K562 (cell line): Measurements from ENCODE around the gene SDF4. TPM values are rescaled to one million over a fixed set of nuclear protein-coding genes. Genes with fewer than 3 reads are reported as not detected.
A peak's percentile ranks its signal among the peaks of the same experiment; 100 is the strongest.

Experiments used
- CUX1 ChIP-seq: fragments of 200-800 bp; sonication (Bioruptor generic); IDR thresholded peaks from 2 replicates; pipeline ENCODE4 v1.6.1; 2016; ENCODE audit warnings: missing genetic modification characterization, missing compliant biosample characterization
- KAT7 ChIP-seq: sonication (generic); formaldehyde crosslinking; IDR thresholded peaks from 2 replicates; pipeline ENCODE4 v1.8.0; 2022; ENCODE audit warnings: missing genetic modification reagents, mild to moderate bottlenecking, borderline replicate concordance
- MCM2 ChIP-seq: fragments of 450-650 bp; IDR thresholded peaks from 2 replicates; pipeline ENCODE4 v1.6.1; 2017; ENCODE audit warnings: low read depth, mild to moderate bottlenecking
- NCOA2 ChIP-seq, 2 experiments: fragments of 450-650 bp; IDR thresholded peaks; 2 replicates each; pipeline ENCODE4 v1.6.1; 2018; ENCODE audit warnings: mild to moderate bottlenecking in 2 of 2, moderate library complexity in 1 of 2; ENCODE audit not compliant: partially characterized antibody in 2 of 2
- RBM25 ChIP-seq: fragments of 200-400 bp; formaldehyde crosslinking; IDR thresholded peaks from 2 replicates; pipeline ENCODE4 v1.6.1; 2018; ENCODE audit warnings: low read length, low read depth, moderate library complexity; ENCODE audit not compliant: severe bottlenecking
- SMARCA4 ChIP-seq: fragments of 450-650 bp; IDR thresholded peaks from 2 replicates; pipeline ENCODE4 v1.6.1; 2016
- ZNF444 ChIP-seq: fragments of 250-450 bp; sonication (Bioruptor Pico); IDR thresholded peaks from 2 replicates; pipeline ENCODE4 v1.4.0; 2020; ENCODE audit warnings: mild to moderate bottlenecking, moderate library complexity
- ZNF740 ChIP-seq, 3 experiments: fragments of 200-800 bp in 1 of 3; sonication (Bioruptor generic) in 1 of 3; sonication (generic) in 1 of 3; formaldehyde crosslinking in 1 of 3; IDR thresholded peaks; 2 replicates each; pipeline versions ENCODE4 v1.6.1 to v1.8.0; 2016 to 2022; ENCODE audit warnings: mild to moderate bottlenecking in 2 of 3, missing compliant biosample characterization in 2 of 3, missing genetic modification characterization in 2 of 3, missing genetic modification reagents in 1 of 3
- polyA plus RNA-seq, 8 experiments: library from polyadenylated mRNA; depleted of rRNA in 4 of 8; stranded (reverse) in 5 of 8; unstranded in 3 of 8; fragments of >200 nt; fragmentation: Nextera tagmentation in 2 of 8; fragmentation: Illumina TruSeq in 1 of 8; extraction: Ambion mirVana in 2 of 8; extraction: Trizol in 1 of 8; gene quantifications; 2 replicates each; pipeline versions ENCODE4 v1.2.1 to v1.2.3, GENCODE V29; 2011 to 2014; ENCODE audit warnings: inconsistent platforms in 1 of 8, missing spikeins in 1 of 8
- total RNA-seq, 7 experiments: library from RNA; depleted of rRNA in 6 of 7; stranded (reverse); fragments of >200 nt in 6 of 7; fragmentation: Illumina TruSeq in 2 of 7; extraction: Trizol in 2 of 7; gene quantifications; 2 replicates each; pipeline versions ENCODE4 v1.2.1 to v1.2.3, GENCODE V29; 2011 to 2021; ENCODE audit warnings: low replicate concordance in 1 of 7
- TF ChIP-seq, protein P1 (sequence below), 2 experiments: fragments of 450-650 bp; IDR thresholded peaks; 2 replicates each; pipeline ENCODE4 v1.6.1; 2016; ENCODE audit warnings: mild to moderate bottlenecking in 2 of 2, borderline replicate concordance in 1 of 2, low read depth in 1 of 2, moderate library complexity in 1 of 2
- TF ChIP-seq, protein P2 (sequence below): IDR thresholded peaks from 3 replicates; pipeline ENCODE4 v1.6.1; 2011; ENCODE audit warnings: borderline replicate concordance, mild to moderate bottlenecking; ENCODE audit not compliant: insufficient read length, insufficient read depth

The SDF4 gene
- total and polyA plus RNA-seq, 9 of the 15 experiments (the other 6 are each of a cell fraction or from before 2014, with no cell fraction given), result 0.35 to 160 (median 65.2) TPM

GRCh38 chr1:1208713-1209433 lies 22.9 kb downstream of the SDF4 start (continued):
- TF ChIP-seq, protein P1, sequence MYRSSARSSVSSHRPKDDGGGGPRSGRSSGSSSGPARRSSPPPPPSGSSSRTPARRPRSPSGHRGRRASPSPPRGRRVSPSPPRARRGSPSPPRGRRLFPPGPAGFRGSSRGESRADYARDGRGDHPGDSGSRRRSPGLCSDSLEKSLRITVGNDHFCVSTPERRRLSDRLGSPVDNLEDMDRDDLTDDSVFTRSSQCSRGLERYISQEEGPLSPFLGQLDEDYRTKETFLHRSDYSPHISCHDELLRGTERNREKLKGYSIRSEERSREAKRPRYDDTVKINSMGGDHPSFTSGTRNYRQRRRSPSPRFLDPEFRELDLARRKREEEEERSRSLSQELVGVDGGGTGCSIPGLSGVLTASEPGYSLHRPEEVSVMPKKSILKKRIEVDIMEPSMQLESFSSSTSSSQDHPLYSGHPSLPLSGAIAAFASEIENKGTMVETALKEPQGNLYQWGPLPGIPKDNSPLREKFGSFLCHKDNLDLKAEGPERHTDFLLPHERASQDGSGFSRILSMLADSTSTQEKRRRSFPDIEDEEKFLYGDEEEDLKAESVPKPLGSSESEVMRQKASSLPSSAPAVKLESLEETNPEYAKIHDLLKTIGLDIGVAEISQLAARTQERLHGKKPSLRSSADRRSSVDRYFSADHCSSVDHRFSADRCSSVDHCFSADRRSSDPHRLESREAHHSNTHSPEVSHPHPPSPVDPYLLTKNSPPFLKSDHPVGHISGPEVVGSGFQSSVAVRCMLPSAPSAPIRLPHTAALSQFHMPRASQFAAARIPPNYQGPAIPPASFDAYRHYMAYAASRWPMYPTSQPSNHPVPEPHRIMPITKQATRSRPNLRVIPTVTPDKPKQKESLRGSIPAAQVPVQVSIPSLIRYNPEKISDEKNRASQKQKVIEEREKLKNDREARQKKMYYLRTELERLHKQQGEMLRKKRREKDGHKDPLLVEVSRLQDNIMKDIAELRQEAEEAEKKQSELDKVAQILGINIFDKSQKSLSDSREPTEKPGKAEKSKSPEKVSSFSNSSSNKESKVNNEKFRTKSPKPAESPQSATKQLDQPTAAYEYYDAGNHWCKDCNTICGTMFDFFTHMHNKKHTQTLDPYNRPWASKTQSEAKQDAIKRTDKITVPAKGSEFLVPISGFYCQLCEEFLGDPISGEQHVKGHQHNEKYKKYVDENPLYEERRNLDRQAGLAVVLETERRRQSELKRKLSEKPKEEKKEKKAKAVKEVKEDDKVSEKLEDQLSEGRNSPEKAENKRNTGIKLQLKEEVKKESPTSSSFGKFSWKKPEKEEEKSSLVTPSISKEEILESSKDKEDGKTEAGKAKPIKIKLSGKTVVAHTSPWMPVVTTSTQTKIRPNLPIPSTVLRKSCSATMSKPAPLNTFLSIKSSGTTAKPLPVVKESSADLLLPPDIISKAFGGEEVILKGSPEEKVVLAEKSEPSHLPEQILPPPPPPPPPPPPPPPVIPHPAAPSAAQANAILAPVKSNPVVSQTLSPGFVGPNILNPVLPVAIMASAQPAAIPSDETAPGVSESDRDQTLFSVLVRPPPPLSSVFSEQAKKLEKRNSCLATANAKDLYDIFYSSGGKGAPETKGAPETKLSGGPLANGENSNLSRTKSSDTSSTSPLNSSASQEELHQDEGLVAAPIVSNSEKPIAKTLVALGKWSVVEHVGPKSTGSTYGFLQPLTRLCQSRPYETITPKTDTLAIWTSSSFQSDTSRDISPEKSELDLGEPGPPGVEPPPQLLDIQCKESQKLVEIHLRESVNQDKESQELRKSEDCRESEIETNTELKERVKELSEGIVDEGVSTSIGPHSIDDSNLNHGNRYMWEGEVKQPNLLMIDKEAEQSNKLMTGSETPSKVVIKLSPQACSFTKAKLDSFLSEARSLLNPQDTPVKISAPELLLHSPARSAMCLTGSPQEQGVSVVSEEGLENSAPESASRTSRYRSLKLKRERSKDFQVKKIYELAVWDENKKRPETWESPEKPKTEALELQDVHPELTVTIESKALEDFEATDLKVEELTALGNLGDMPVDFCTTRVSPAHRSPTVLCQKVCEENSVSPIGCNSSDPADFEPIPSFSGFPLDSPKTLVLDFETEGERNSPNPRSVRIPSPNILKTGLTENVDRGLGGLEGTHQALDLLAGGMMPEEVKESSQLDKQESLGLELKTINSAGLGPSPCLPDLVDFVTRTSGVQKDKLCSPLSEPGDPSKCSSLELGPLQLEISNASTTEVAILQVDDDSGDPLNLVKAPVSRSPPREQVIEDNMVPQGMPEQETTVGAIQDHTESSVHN (IDR thresholded peaks at IDR 0.05; ENCODE audit: borderline replicate concordance in 1 of 2, low read depth in 1 of 2), result no peak
- TF ChIP-seq NCOA2 (IDR thresholded peaks at IDR 0.05; ENCODE audit: partially characterized antibody in 2 of 2) (no peak), SMARCA4 (no peak), ZNF444 (CRISPR knock-in tag) (no peak), KAT7 (no peak), CUX1 (CRISPR knock-in tag) (no peak), ZNF740 (CRISPR knock-in tag; IDR thresholded peaks at IDR 0.05) (peak; percentile 82; the same call in 1 of the 2 replicates), ZNF740 (tag; IDR thresholded peaks at IDR 0.05) (no peak), RBM25 (no peak), MCM2 (no peak)
- TF ChIP-seq, protein P2, sequence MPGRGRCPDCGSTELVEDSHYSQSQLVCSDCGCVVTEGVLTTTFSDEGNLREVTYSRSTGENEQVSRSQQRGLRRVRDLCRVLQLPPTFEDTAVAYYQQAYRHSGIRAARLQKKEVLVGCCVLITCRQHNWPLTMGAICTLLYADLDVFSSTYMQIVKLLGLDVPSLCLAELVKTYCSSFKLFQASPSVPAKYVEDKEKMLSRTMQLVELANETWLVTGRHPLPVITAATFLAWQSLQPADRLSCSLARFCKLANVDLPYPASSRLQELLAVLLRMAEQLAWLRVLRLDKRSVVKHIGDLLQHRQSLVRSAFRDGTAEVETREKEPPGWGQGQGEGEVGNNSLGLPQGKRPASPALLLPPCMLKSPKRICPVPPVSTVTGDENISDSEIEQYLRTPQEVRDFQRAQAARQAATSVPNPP, result no peak
